Endothelial cell of hepatic sinusoid (primary cell): Measurements from ENCODE around the gene MAP3K2.

Experiments used
- in situ Hi-C: cut with HindIII; loops from 2 replicates; pipeline ENCODE4 v1.10.0; 2017; ENCODE audit warnings: low sequenced_read_pairs

Gene MAP3K2

GRCh38 chr2:127387655-127388422, at the start of gene MAP3K2:
Gene MAP3K2, minus strand, starts transcription at chr2:127387975. Its CDS starts 44,846 bp downstream, at chr2:127343129.
- in situ Hi-C loops, result no loop called here

GRCh38 chr2:127437056-127437455, 49.3 kb upstream of the MAP3K2 start:
- in situ Hi-C loops, result no loop called here

GRCh38 chr2:127434515-127434914, 46.7 kb upstream of the MAP3K2 start:
- in situ Hi-C loops, result no loop called here

GRCh38 chr2:127431408-127432023, 43.7 kb upstream of the MAP3K2 start:
- in situ Hi-C loops, result no loop called here

GRCh38 chr2:127429844-127430425, 42.2 kb upstream of the MAP3K2 start:
- in situ Hi-C loops, result no loop called here

GRCh38 chr2:127429291-127429690, 41.5 kb upstream of the MAP3K2 start:
- in situ Hi-C loops, result no loop called here

GRCh38 chr2:127428815-127429109, 41.0 kb upstream of the MAP3K2 start:
- in situ Hi-C loops, result no loop called here

- in situ Hi-C loops, result no loop called here
These were observed 40.5 kb upstream of the MAP3K2 start for GRCh38 chr2:127428057-127428814.

- in situ Hi-C loops, result no loop called here
These were observed 39.7 kb upstream of the MAP3K2 start for GRCh38 chr2:127427376-127428056.

- in situ Hi-C loops, result no loop called here
These were observed 39.0 kb upstream of the MAP3K2 start for GRCh38 chr2:127426501-127427354.

- in situ Hi-C loops, result no loop called here
These were observed 38.0 kb upstream of the MAP3K2 start for GRCh38 chr2:127425540-127426490.

GRCh38 chr2:127424598-127425520, 37.1 kb upstream of the MAP3K2 start:
- in situ Hi-C loops, result no loop called here

GRCh38 chr2:127423880-127424279, 36.1 kb upstream of the MAP3K2 start:
- in situ Hi-C loops, result no loop called here

- in situ Hi-C loops, result no loop called here
These were observed 35.7 kb upstream of the MAP3K2 start for GRCh38 chr2:127423478-127423843.

GRCh38 chr2:127422559-127423477, 35.0 kb upstream of the MAP3K2 start:
- in situ Hi-C loops, result no loop called here

GRCh38 chr2:127421871-127422558, 34.2 kb upstream of the MAP3K2 start:
- in situ Hi-C loops, result no loop called here
